ENCODE measurements around the gene MFSD6. TPM values are rescaled to one million over a fixed set of nuclear protein-coding genes. Genes with fewer than 3 reads are reported as not detected.

MFSD6 gene
- total and polyA plus RNA-seq, 2 of the 8 experiments (the other 6 are each of a cell fraction or from before 2014, with no cell fraction given) = 1.8 to 5.1 TPM

GRCh38 chr2:190451561-190452176, 43.5 kb downstream of the MFSD6 start (continued):
- TF ChIP-seq CHD7 (IDR thresholded peaks at IDR 0.05; ENCODE audit: insufficient replicate concordance, low read length) (no peak), POLR2A (IDR thresholded peaks at IDR 0.05; ENCODE audit: control extremely low read depth in 1 of 2, low read depth in 2 of 2, low read length in 2 of 2) (no peak), NANOG (IDR thresholded peaks at IDR 0.05; ENCODE audit: insufficient read depth, low read depth, low read length, poor library complexity, severe bottlenecking) (no peak), YY1 (IDR thresholded peaks at IDR 0.05; ENCODE audit: low read depth, low read length) (no peak), EP300 (IDR thresholded peaks at IDR 0.05; ENCODE audit: borderline replicate concordance in 1 of 2, low read depth in 2 of 2, low read length in 2 of 2) (no peak), SP1 (IDR thresholded peaks at IDR 0.05; ENCODE audit: low read depth, low read length) (no peak), CEBPB (IDR thresholded peaks at IDR 0.05; ENCODE audit: low read depth, low read length) (no peak), CBX8 (IDR thresholded peaks at IDR 0.05; ENCODE audit: borderline replicate concordance, low read depth, low read length) (no peak), BACH1 (IDR thresholded peaks at IDR 0.05; ENCODE audit: low read length) (no peak)
